Mucosa of gallbladder (tissue), 1 donor: Measurements from ENCODE around the gene TMEM232. TPM values are rescaled to one million over a fixed set of nuclear protein-coding genes. Genes with fewer than 3 reads are reported as not detected.

Experiments
- DNase-seq: peaks from one replicate; pipeline ENCODE4 v3.0.0-alpha.2; 2020; ENCODE audit warnings: low spot score
- total RNA-seq: library from RNA; stranded (reverse); gene quantifications from one replicate; pipeline ENCODE4 v1.2.1, GENCODE V29; 2021
- donor health status: DM: no; HTN: no; CAD: no.

Gene TMEM232
- total RNA-seq, 1 donor from 2014 or later: 4.1 TPM

DNA sequence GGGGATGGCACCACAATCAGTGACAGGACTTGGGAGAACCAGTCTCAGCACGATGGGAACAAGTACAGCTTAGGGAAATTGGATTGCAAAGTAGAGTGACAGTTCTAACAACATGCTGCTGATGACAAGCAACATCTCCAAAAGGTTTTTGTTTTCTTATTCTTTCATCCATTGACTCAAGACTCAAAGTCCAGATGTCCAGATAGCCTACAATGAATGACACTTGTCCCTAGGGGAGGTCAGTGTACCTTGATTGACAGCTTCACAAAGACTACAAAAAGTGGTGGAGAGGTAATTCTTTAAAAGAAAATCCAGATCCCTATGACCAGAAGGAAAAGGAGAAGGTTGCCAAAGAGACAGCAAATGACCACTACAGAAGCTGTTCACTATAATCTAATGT is 323.9 kb downstream of the TMEM232 start:
- no peak for DNase-seq

DNA sequence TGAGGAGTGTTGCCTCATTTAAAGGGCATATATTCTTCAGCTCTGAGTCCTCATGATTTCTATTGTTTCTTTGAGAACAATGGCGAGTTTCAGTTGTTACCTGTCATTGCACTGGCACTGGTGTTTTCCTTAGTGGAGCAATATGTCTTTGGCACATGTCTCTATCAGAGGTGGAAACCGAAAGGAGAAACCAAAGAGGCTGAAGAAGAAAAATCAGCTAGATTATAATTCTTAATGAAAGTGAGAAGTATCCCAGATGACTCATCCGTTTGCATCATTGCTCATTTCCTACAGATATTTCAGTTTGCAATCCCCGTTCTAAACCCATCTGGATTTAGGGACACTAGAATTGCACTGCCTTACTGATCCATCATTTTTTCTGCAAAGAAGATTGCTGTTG is 324.6 kb downstream of the TMEM232 start:
- no peak for DNase-seq

DNA sequence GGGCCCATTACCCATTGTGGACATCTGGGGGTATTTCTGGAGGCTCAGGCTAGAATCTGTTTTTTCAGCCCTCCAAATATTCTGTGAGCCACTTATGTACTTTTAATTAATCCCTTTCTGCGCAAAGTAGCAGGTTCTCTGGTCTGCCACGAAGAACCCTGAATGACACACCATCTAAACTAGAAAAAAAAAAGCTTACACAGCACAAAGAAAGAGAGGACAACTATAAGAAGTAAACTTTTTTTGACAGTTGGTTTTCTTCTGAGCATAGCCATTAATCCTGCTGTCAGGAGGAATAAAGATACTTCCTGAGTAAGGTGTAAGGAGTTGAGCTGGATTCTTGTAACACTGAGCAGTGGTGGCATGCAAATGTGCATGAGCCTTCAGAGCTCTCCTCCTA is 327.5 kb downstream of the TMEM232 start:
- DNase-seq: no peak

DNA sequence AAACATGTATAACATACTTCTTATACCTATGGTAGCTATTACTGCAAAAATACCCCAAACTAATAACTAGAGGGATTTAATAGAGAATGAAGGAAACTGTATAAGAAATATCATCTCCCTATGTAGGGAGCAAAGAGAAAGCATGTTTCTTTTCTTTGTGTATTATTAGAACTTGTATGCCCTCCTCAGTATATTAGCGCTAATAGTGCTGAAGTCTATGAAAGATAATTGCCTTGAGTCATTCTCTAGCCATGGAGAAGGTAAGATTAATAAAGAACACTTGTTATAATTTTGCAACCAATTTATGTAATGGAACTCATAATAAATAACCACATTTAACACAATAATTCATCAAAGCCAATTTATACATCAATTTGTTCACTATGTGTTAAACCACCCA is 329.2 kb downstream of the TMEM232 start:
- no peak for DNase-seq

DNA sequence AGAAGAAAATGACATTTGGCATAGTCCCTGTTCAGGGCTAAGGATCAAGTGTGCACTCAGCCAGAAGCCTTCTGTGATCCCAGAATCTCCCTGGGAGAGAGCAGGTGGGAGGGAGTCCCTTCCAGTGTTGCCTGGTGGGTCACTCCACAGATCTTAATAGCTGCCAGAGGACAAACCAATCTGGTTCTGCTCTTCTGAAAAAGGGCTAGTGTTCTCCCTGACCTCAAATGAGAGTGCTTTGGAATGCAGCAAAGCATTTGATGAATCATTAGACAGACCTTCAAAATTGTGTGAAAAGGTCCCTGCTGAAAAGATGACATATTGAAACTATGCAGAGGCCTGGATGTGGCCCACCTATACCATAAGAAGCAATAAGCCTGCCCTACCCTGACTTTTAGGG is 339.7 kb downstream of the TMEM232 start:
- DNase-seq: no peak

DNA sequence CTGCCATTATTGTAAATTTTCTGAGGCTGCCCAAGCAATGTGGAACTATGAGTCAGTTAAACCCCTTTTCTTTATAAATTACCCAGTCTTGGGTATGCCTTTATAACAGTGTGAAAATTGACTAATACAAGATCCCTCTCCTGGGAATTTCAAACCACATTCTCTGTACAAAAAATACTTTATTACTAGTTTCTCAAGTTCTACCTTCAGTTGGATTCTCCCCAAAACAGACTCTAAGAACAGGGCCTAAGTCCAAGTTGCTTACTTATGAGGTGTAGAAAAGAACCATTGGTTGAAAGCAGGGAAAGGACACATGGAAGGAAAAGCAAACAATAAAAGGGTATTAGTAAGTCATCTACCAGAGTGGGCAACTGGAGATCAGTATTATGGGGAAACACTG is 343.2 kb downstream of the TMEM232 start:
- DNase-seq: no peak

DNA sequence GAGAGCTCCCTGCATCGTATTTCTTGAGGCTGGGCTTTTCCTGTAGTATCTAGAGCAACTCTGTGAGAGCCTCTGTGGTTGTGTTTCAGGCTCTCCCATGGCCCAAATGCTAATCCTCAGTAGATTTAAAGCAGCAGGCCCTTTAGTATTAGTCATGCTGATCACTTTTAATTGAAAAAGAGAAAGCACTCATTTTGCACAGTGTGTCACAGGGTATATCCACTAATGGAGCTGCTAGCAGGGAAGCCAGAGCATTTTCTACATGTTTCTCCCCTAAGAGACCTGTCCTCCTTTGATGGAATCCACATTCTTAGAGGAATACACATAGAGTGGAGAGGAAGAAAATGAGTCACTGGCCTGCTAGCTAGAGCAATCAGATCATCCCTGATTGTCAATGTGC is 348.5 kb downstream of the TMEM232 start:
- no peak for DNase-seq

DNA sequence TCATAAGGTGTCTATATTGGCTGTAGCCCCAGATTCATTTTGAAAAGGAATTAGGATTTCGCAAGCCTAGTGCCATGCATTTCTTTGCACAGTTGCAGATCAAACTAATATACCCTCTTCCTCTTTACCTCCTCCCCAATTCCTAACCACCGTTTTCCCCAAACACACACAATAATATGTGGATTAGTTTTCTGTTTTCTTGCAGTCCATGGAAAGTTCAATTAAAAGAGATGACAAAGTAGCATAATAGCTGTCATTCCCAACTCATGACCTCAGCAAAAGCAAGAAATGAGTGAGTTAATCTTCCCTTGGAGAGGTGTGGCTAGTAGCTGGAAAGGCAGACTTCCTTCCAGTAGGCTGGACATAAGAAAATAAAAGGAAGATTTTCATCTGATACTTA is 349.1 kb downstream of the TMEM232 start:
- no peak for DNase-seq

DNA sequence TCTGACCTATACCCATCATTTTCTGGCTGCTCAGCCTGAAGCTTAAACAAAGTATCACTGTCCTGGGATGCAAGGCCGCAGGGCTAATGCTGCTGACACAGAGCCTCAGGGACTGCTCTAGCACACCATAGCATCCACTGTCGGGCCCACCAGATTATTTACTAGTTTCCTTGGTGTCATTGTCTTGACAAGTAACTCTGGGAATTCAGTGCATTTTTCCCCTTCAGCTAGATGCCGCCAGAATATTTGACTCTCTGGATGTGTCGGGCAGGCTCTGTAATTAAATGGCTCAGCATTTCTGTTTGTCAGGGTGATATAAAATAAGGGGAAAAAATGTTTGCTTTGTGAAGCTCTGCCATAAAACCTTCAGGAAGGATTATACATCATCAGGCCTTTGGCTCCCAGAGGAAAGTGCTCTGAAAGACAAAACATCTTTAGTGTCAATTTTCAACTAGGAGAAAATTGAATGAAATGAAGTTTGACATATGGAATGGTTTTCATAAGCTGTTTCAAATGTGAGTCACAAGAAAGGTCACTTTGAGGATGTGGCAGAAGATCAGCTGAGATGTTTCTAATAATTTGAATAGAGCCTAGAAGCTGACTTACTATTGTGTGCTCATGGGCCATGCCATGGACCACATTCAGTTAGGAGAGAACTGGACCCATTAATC is 350.1 kb downstream of the TMEM232 start:
- DNase-seq: no peak

DNA sequence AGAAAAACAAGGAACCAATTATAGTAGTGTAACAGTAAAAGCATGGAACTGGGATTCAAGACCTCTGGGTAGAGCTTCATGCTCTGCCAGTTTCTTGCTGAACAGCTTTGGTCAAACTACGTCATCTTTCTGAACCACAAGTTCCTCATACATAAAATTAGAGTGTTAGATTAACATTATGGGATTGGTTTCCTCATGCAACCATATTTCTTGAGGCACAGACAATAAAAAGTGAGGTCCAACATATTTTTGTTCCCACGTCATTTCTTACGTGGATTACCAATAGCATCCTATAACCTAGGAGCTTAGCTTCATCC is 354.8 kb downstream of the TMEM232 start:
- DNase-seq: no peak

DNA sequence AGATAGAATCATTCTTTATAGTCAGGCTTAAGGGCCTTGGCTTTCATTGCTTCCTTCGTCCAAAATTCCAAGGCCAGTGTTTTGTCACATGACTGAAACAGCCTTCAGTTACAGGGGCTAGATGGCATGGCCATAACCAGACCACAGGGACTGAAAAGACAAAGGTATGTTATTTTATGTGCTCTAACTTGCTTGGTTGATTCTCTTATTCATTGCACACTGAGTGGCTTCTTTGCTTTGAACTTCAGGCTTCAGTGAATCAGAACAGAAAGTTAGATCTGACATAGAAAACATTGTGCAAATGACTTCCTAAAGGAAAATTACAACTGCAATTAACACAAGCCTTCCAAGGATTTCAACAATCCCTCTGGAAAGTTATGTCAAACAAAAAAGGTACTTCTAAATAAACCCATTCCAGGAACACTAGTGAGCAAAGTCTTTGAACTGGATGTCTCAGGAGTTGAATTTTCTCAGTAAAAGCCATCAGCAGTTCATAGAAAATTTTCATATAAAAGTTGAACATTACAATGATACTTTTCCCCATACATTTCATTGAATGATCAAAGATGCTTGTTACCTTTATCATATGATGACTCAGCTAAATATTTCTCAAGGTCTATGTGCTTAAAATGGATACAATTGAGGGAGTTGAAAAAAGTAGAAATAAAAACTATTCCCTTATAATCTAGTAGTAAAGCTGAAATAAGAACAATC is 355.3 kb downstream of the TMEM232 start:
- no peak for DNase-seq

Other genes with a start within 250 kb of the TMEM232 start
- gene SLC25A46, start 12.3 kb upstream of the TMEM232 start, total RNA-seq: 46.1 TPM